ENCODE data around the gene HSPG2.
"Not testable (repeated sequence)": the region's sequence is repeated elsewhere in the genome, so short reads cannot be mapped to it uniquely, and the experiment has no call there.

DNA sequence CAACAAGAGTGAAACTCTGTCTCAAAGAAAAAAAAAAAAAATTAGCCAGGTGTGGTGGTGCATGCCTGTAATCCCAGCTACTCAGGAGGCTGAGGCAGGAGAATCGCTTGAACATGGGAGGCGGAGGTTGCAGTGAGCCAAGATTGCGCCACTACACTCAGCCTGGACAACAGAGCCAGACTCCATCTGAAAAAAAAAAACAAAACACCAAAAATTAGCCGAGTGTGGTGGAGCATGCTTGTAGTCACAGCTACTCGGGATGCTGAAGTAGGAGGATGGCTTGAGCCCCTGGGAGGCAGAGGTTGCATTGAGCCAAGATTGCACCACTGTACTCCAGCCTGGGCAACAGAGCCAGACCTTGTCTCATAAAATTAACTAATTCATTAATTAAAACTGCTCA lies 160.2 kb downstream of the HSPG2 start:
- TF ChIP-seq, protein P1, sequence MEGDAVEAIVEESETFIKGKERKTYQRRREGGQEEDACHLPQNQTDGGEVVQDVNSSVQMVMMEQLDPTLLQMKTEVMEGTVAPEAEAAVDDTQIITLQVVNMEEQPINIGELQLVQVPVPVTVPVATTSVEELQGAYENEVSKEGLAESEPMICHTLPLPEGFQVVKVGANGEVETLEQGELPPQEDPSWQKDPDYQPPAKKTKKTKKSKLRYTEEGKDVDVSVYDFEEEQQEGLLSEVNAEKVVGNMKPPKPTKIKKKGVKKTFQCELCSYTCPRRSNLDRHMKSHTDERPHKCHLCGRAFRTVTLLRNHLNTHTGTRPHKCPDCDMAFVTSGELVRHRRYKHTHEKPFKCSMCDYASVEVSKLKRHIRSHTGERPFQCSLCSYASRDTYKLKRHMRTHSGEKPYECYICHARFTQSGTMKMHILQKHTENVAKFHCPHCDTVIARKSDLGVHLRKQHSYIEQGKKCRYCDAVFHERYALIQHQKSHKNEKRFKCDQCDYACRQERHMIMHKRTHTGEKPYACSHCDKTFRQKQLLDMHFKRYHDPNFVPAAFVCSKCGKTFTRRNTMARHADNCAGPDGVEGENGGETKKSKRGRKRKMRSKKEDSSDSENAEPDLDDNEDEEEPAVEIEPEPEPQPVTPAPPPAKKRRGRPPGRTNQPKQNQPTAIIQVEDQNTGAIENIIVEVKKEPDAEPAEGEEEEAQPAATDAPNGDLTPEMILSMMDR (IDR thresholded peaks at IDR 0.05; ENCODE audit: poor library complexity) = not testable (repeated sequence)
- not testable (repeated sequence) for TF ChIP-seq EZH2phosphoT487 (IDR thresholded peaks at IDR 0.05; ENCODE audit: low read depth, severe bottlenecking, unreplicated experiment); EZH2 (IDR thresholded peaks at IDR 0.05; ENCODE audit: borderline replicate concordance)
